Measurements from ENCODE around the gene RECQL. TPM values are rescaled to one million over a fixed set of nuclear protein-coding genes. Genes with fewer than 3 reads are reported as not detected.
"Not testable (repeated sequence)": the region's sequence is repeated elsewhere in the genome, so short reads cannot be mapped to it uniquely, and the experiment has no call there.

RECQL gene
- total RNA-seq, 2 donors from 2014 or later, result 17.8 to 20.0 TPM

- Histone ChIP-seq H3K4me3 (no peak overlapping the region), H3K4me1 (no peaks in the 10 kb centered on the region), H3K27ac (no peak overlapping the region), H3K36me3 (peaks cover 81% of the 10 kb centered on the region), H3K9me3 (no peaks in the 10 kb centered on the region), H3K27me3 (no peaks in the 10 kb centered on the region)
- TF ChIP-seq, protein P1, sequence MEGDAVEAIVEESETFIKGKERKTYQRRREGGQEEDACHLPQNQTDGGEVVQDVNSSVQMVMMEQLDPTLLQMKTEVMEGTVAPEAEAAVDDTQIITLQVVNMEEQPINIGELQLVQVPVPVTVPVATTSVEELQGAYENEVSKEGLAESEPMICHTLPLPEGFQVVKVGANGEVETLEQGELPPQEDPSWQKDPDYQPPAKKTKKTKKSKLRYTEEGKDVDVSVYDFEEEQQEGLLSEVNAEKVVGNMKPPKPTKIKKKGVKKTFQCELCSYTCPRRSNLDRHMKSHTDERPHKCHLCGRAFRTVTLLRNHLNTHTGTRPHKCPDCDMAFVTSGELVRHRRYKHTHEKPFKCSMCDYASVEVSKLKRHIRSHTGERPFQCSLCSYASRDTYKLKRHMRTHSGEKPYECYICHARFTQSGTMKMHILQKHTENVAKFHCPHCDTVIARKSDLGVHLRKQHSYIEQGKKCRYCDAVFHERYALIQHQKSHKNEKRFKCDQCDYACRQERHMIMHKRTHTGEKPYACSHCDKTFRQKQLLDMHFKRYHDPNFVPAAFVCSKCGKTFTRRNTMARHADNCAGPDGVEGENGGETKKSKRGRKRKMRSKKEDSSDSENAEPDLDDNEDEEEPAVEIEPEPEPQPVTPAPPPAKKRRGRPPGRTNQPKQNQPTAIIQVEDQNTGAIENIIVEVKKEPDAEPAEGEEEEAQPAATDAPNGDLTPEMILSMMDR (IDR thresholded peaks at IDR 0.05), result no peak
- no peak for DNase-seq (ENCODE audit: low spot score)
Measured at GRCh38 chr12:21476949-21477348, 24.5 kb downstream of the RECQL start.

DNA sequence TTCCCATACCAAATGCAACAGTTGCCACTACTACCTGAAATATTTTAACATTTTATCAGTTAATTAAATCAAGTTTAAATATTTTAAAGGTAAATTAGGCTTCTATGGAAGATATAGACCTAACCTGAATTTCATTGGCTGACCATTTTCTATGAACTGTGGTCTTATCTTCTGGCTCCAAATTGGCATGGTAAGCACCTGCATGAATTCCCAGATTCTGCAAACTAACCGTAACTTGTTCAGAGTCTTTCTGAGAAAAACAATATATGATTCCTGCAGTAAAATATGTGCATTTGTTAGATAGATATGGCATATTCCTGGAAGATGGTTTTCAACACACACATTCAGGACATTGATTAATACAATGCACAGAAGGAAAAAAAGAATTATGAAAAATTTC lies 25.9 kb downstream of the RECQL start:
- Histone ChIP-seq H3K4me3 (no peak overlapping the region), H3K27ac (no peak overlapping the region), H3K27me3 (no peaks in the 10 kb centered on the region), H3K9me3 (no peaks in the 10 kb centered on the region), H3K4me1 (no peaks in the 10 kb centered on the region), H3K36me3 (peaks cover 77% of the 10 kb centered on the region)
- DNase-seq (ENCODE audit: low spot score), result no peak
- TF ChIP-seq, protein P1 (IDR thresholded peaks at IDR 0.05), result no peak

- no peak for DNase-seq (ENCODE audit: low spot score)
- TF ChIP-seq, protein P1 (IDR thresholded peaks at IDR 0.05), result no peak
Measured at GRCh38 chr12:21472197-21472823, 29.1 kb downstream of the RECQL start.

GRCh38 chr12:21471294-21471693 lies 30.1 kb downstream of the RECQL start:
- Histone ChIP-seq H3K4me3 (no peak overlapping the region), H3K9me3 (no peaks in the 10 kb centered on the region), H3K4me1 (no peaks in the 10 kb centered on the region), H3K27me3 (no peaks in the 10 kb centered on the region), H3K27ac (no peak overlapping the region), H3K36me3 (peaks cover 73% of the 10 kb centered on the region)
- TF ChIP-seq, protein P1 (IDR thresholded peaks at IDR 0.05), result no peak
- DNase-seq (ENCODE audit: low spot score), result no peak

More at GRCh38 chr12:21472197-21472823, 29.1 kb downstream of the RECQL start:
- Histone ChIP-seq H3K4me1 (no peaks in the 10 kb centered on the region), H3K36me3 (peaks cover 75% of the 10 kb centered on the region), H3K9me3 (no peaks in the 10 kb centered on the region), H3K27ac (no peak overlapping the region), H3K4me3 (no peak overlapping the region), H3K27me3 (no peaks in the 10 kb centered on the region)

DNA sequence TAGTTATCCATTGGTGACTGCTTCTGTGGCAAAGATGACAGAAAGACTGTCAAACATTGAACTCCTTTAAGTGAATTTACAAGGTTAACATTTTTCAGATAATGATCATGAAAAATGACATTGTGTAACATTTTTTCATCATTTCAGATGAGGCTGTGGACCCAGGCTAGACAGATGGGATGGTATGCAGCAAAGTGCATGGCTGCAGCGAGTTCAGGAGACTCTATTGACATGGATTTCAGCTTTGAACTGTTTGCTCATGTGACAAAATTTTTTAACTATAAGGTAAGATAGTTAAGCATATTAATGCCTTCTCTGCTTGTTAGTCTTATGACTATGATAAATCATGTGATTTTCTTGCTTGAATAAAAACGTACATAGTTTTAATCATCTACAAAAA lies 34.1 kb downstream of the RECQL start:
- H3K36me3 ChIP-seq, result peaks cover 59% of the 10 kb centered on the region
- not testable (repeated sequence) for H3K4me1 ChIP-seq; H3K9me3 ChIP-seq; H3K4me3 ChIP-seq; H3K27me3 ChIP-seq; H3K27ac ChIP-seq; DNase-seq (ENCODE audit: low spot score)

DNA sequence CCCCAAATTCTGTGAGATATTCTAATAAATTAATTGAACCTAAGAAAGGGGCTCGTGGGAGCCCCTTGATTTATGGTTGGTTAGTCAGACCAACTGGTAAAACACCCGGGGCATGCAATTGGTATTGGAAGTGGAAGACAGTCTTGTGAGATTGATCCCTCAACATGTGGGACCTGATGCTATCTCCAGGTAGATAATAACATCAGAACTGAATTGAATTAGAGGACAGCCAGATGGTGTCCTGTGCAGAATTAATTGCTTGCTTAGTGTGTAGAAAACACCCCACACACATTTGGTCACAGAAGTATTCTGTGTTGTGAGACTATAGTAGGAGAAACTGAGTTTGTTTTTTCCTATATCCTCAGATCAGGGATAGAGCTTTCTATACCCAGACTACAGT lies 42.0 kb downstream of the RECQL start:
- TF ChIP-seq, protein P1 (IDR thresholded peaks at IDR 0.05), result no peak
- H3K4me1 ChIP-seq, result no peaks in the 10 kb centered on the region
- H3K36me3 ChIP-seq, result peaks cover 61% of the 10 kb centered on the region
- DNase-seq (ENCODE audit: low spot score), result no peak
- H3K27ac ChIP-seq, result no peak overlapping the region
- no peaks in the 10 kb centered on the region for H3K9me3 ChIP-seq
- H3K4me3 ChIP-seq, result no peak overlapping the region
- H3K27me3 ChIP-seq, result no peaks in the 10 kb centered on the region
